Suprapubic skin (tissue), 4 donors: Measurements from ENCODE around the gene C22orf39.

ENCODE experiments used
- POLR2A ChIP-seq, 2 donors: fragments of 450-650 bp; IDR thresholded peaks; one replicate each; pipeline ENCODE4 v1.6.1; 2017; ENCODE audit warnings: antibody characterized with exemption in 2 of 2, mild to moderate bottlenecking in 2 of 2, moderate library complexity in 2 of 2
- POLR2AphosphoS5 ChIP-seq, 3 donors: sonication (generic); formaldehyde crosslinking; IDR thresholded peaks; one replicate each; pipeline ENCODE4 v1.6.1; 2017; ENCODE audit warnings: antibody characterized with exemption in 3 of 3
- TF ChIP-seq, protein P1 (sequence below), 2 donors: fragments of 200-600 bp in 1 of 2; fragments of 450-650 bp in 1 of 2; sonication (generic) in 1 of 2; IDR thresholded peaks; one replicate each; pipeline ENCODE4 v1.5.1; 2016 to 2019; ENCODE audit warnings: antibody characterized with exemption in 2 of 2, mild to moderate bottlenecking in 1 of 2, moderate library complexity in 1 of 2

- TF ChIP-seq POLR2A (IDR thresholded peaks at IDR 0.05), result no peak
- TF ChIP-seq, protein P1, sequence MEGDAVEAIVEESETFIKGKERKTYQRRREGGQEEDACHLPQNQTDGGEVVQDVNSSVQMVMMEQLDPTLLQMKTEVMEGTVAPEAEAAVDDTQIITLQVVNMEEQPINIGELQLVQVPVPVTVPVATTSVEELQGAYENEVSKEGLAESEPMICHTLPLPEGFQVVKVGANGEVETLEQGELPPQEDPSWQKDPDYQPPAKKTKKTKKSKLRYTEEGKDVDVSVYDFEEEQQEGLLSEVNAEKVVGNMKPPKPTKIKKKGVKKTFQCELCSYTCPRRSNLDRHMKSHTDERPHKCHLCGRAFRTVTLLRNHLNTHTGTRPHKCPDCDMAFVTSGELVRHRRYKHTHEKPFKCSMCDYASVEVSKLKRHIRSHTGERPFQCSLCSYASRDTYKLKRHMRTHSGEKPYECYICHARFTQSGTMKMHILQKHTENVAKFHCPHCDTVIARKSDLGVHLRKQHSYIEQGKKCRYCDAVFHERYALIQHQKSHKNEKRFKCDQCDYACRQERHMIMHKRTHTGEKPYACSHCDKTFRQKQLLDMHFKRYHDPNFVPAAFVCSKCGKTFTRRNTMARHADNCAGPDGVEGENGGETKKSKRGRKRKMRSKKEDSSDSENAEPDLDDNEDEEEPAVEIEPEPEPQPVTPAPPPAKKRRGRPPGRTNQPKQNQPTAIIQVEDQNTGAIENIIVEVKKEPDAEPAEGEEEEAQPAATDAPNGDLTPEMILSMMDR (IDR thresholded peaks at IDR 0.05), result no peak
- TF ChIP-seq POLR2AphosphoS5 (IDR thresholded peaks at IDR 0.05), result no peak
These were observed 51.0 kb downstream of the C22orf39 start for GRCh38 chr22:19396561-19396933.
